ENCODE data around the gene SOWAHA. TPM values are rescaled to one million over a fixed set of nuclear protein-coding genes. Genes with fewer than 3 reads are reported as not detected.
A peak's percentile ranks its signal among the peaks of the same experiment; 100 is the strongest.

SOWAHA gene
- total RNA-seq, 1 donor = under 0.01 TPM

GRCh38 chr5:132807163-132807838 is 5.8 kb upstream of the SOWAHA start:
- no peaks in the 10 kb centered on the region for H3K4me1 ChIP-seq (ENCODE audit: insufficient read depth, low read length)
- no peaks in the 10 kb centered on the region for H3K36me3 ChIP-seq (ENCODE audit: insufficient read depth, low read length)
- no peaks in the 10 kb centered on the region for H3K79me2 ChIP-seq (ENCODE audit: insufficient read depth, low read length)
- H3K27me3 ChIP-seq (ENCODE audit: insufficient read depth, low read length) = peaks cover 33% of the 10 kb centered on the region
- no peak for DNase-seq (ENCODE audit: insufficient read length, low spot score, missing footprints)
- no peaks in the 10 kb centered on the region for H4K20me1 ChIP-seq (ENCODE audit: insufficient read depth, low read length)
- no peak overlapping the region for H3K4me2 ChIP-seq (ENCODE audit: insufficient read depth, low read length)
- no peak overlapping the region for H3K27ac ChIP-seq (ENCODE audit: low read depth, low read length)
- no peak for TF ChIP-seq CTCF (IDR thresholded peaks at IDR 0.05; ENCODE audit: extremely low read depth, low read depth, low read length)
- H3K9me3 ChIP-seq (ENCODE audit: low read depth, low read length) = no peaks in the 10 kb centered on the region
- no peak overlapping the region for H3K4me3 ChIP-seq (ENCODE audit: insufficient read depth, low read length)
- no peak overlapping the region for H2AFZ ChIP-seq (ENCODE audit: low read length)

GRCh38 chr5:132808448-132808847 is 4.7 kb upstream of the SOWAHA start:
- no peaks in the 10 kb centered on the region for H3K79me2 ChIP-seq (ENCODE audit: insufficient read depth, low read length)
- H3K4me3 ChIP-seq (ENCODE audit: insufficient read depth, low read length) = no peak overlapping the region
- H4K20me1 ChIP-seq (ENCODE audit: insufficient read depth, low read length) = no peaks in the 10 kb centered on the region
- H2AFZ ChIP-seq (ENCODE audit: low read length) = no peak overlapping the region
- H3K4me2 ChIP-seq (ENCODE audit: insufficient read depth, low read length) = no peak overlapping the region
- DNase-seq (ENCODE audit: insufficient read length, low spot score, missing footprints) = no peak
- H3K36me3 ChIP-seq (ENCODE audit: insufficient read depth, low read length) = no peaks in the 10 kb centered on the region
- H3K27me3 ChIP-seq (ENCODE audit: insufficient read depth, low read length) = peaks cover 35% of the 10 kb centered on the region
- no peak for TF ChIP-seq CTCF (IDR thresholded peaks at IDR 0.05; ENCODE audit: extremely low read depth, low read depth, low read length)
- no peaks in the 10 kb centered on the region for H3K9me3 ChIP-seq (ENCODE audit: low read depth, low read length)
- H3K27ac ChIP-seq (ENCODE audit: low read depth, low read length) = no peak overlapping the region
- H3K4me1 ChIP-seq (ENCODE audit: insufficient read depth, low read length) = no peaks in the 10 kb centered on the region

- Histone ChIP-seq H3K4me1 (ENCODE audit: insufficient read depth, low read length) (no peaks in the 10 kb centered on the region), H3K36me3 (ENCODE audit: insufficient read depth, low read length) (no peaks in the 10 kb centered on the region), H3K79me2 (ENCODE audit: insufficient read depth, low read length) (no peaks in the 10 kb centered on the region), H4K20me1 (ENCODE audit: insufficient read depth, low read length) (no peaks in the 10 kb centered on the region), H3K27ac (ENCODE audit: low read depth, low read length) (no peak overlapping the region), H3K27me3 (ENCODE audit: insufficient read depth, low read length) (peaks cover 39% of the 10 kb centered on the region), H3K9me3 (ENCODE audit: low read depth, low read length) (no peaks in the 10 kb centered on the region), H2AFZ (ENCODE audit: low read length) (no peak overlapping the region), H3K4me2 (ENCODE audit: insufficient read depth, low read length) (no peak overlapping the region), H3K4me3 (ENCODE audit: insufficient read depth, low read length) (no peak overlapping the region)
- no peak for TF ChIP-seq CTCF (IDR thresholded peaks at IDR 0.05; ENCODE audit: extremely low read depth, low read depth, low read length)
- peak; percentile 44 for DNase-seq (ENCODE audit: insufficient read length, low spot score, missing footprints)
These were observed 4.2 kb upstream of the SOWAHA start for GRCh38 chr5:132808866-132809265.

GRCh38 chr5:132810605-132811004 is 2.5 kb upstream of the SOWAHA start:
- H3K4me3 ChIP-seq (ENCODE audit: insufficient read depth, low read length) = no peak overlapping the region
- no peak overlapping the region for H2AFZ ChIP-seq (ENCODE audit: low read length)

More at GRCh38 chr5:132810605-132811004, 2.5 kb upstream of the SOWAHA start:
- Histone ChIP-seq H4K20me1 (ENCODE audit: insufficient read depth, low read length) (no peaks in the 10 kb centered on the region), H3K9me3 (ENCODE audit: low read depth, low read length) (no peaks in the 10 kb centered on the region), H3K4me2 (ENCODE audit: insufficient read depth, low read length) (no peak overlapping the region), H3K36me3 (ENCODE audit: insufficient read depth, low read length) (no peaks in the 10 kb centered on the region), H3K79me2 (ENCODE audit: insufficient read depth, low read length) (no peaks in the 10 kb centered on the region), H3K27ac (ENCODE audit: low read depth, low read length) (no peak overlapping the region), H3K27me3 (ENCODE audit: insufficient read depth, low read length) (peaks cover 47% of the 10 kb centered on the region), H3K4me1 (ENCODE audit: insufficient read depth, low read length) (peaks cover 6% of the 10 kb centered on the region)
- no peak for TF ChIP-seq CTCF (IDR thresholded peaks at IDR 0.05; ENCODE audit: extremely low read depth, low read depth, low read length)
- no peak for DNase-seq (ENCODE audit: insufficient read length, low spot score, missing footprints)
